Muscle layer of duodenum (tissue), 2 donors: ENCODE measurements around the gene TSPAN5.
"Not testable (repeated sequence)": the region's sequence is repeated elsewhere in the genome, so short reads cannot be mapped to it uniquely, and the experiment has no call there.

ENCODE experiments used
- H3K27ac ChIP-seq: one replicate; pipeline ENCODE4 v1.7.0; 2013; ENCODE audit warnings: mild to moderate bottlenecking, low read length
- H3K27me3 ChIP-seq: one replicate; pipeline ENCODE4 v1.7.0; 2013; ENCODE audit warnings: low read depth, mild to moderate bottlenecking, control low read depth, low read length
- H3K36me3 ChIP-seq, 2 donors: one replicate each; pipeline ENCODE4 v1.7.0; 2013; ENCODE audit warnings: low read length in 2 of 2, control low read depth in 1 of 2, mild to moderate bottlenecking in 1 of 2; ENCODE audit not compliant: insufficient read depth in 2 of 2, control insufficient read depth in 1 of 2
- H3K4me1 ChIP-seq, 2 donors: one replicate each; pipeline ENCODE4 v1.7.0; 2013; ENCODE audit warnings: low read length in 2 of 2, mild to moderate bottlenecking in 2 of 2, control low read depth in 1 of 2, moderate library complexity in 1 of 2; ENCODE audit not compliant: insufficient read depth in 2 of 2, control insufficient read depth in 1 of 2
- H3K4me3 ChIP-seq, 2 donors: one replicate each; pipeline ENCODE4 v1.7.0; 2013; ENCODE audit warnings: low read length in 2 of 2, low read depth in 1 of 2, mild to moderate bottlenecking in 1 of 2
- H3K9me3 ChIP-seq, 2 donors: one replicate each; pipeline ENCODE4 v1.7.0; 2013; ENCODE audit warnings: low read length in 2 of 2, control low read depth in 1 of 2, mild to moderate bottlenecking in 1 of 2; ENCODE audit not compliant: control insufficient read depth in 1 of 2
- donor health status: healthy.

Gene TSPAN5

GRCh38 chr4:98461121-98461865 is 197.1 kb downstream of the TSPAN5 start:
- H3K36me3 ChIP-seq, H3K4me1 ChIP-seq, H3K27me3 ChIP-seq, H3K9me3 ChIP-seq, H3K4me3 ChIP-seq, H3K27ac ChIP-seq: not testable (repeated sequence)

- not testable (repeated sequence) for H3K27me3 ChIP-seq, H3K4me1 ChIP-seq, H3K27ac ChIP-seq
Measured at GRCh38 chr4:98457422-98457821, 201.0 kb downstream of the TSPAN5 start.

GRCh38 chr4:98452091-98452490 is 206.3 kb downstream of the TSPAN5 start:
- Histone ChIP-seq H3K27me3 (no peaks in the 10 kb centered on the region), H3K4me1 (no peaks in the 10 kb centered on the region), H3K36me3 (no peaks in the 10 kb centered on the region), H3K9me3 (peaks cover 4 to 6% of the 10 kb centered on the region in 2 donors), H3K4me3 (no peak overlapping the region), H3K27ac (no peak overlapping the region)

More at GRCh38 chr4:98457422-98457821, 201.0 kb downstream of the TSPAN5 start:
- not testable (repeated sequence) for H3K36me3 ChIP-seq, H3K4me3 ChIP-seq, H3K9me3 ChIP-seq

- Histone ChIP-seq H3K27ac (no peak overlapping the region), H3K4me3 (no peak overlapping the region), H3K36me3 (no peaks in the 10 kb centered on the region), H3K27me3 (no peaks in the 10 kb centered on the region), H3K4me1 (no peaks in the 10 kb centered on the region), H3K9me3 (peaks cover 4 to 6% of the 10 kb centered on the region in 2 donors)
Measured at GRCh38 chr4:98448908-98449307, 209.5 kb downstream of the TSPAN5 start.

- Histone ChIP-seq H3K4me1 (no peaks in the 10 kb centered on the region), H3K36me3 (peaks cover 0 to under 1% of the 10 kb centered on the region in 2 donors), H3K9me3 (peaks cover 3 to 5% of the 10 kb centered on the region in 2 donors), H3K27me3 (no peaks in the 10 kb centered on the region), H3K4me3 (no peak overlapping the region), H3K27ac (no peak overlapping the region)
Measured at GRCh38 chr4:98447648-98448047, 210.8 kb downstream of the TSPAN5 start.

- Histone ChIP-seq H3K9me3 (no peaks in the 10 kb centered on the region), H3K4me3 (no peak overlapping the region), H3K36me3 (peaks cover 5 to 10% of the 10 kb centered on the region in 2 donors), H3K27me3 (no peaks in the 10 kb centered on the region), H3K4me1 (no peaks in the 10 kb centered on the region), H3K27ac (no peak overlapping the region)
Measured at GRCh38 chr4:98446499-98447375, 211.7 kb downstream of the TSPAN5 start.

- Histone ChIP-seq H3K9me3 (no peaks in the 10 kb centered on the region), H3K27ac (no peak overlapping the region), H3K4me1 (no peaks in the 10 kb centered on the region), H3K27me3 (no peaks in the 10 kb centered on the region), H3K4me3 (no peak overlapping the region), H3K36me3 (peaks cover 5 to 10% of the 10 kb centered on the region in 2 donors)
Measured at GRCh38 chr4:98444371-98444770, 214.0 kb downstream of the TSPAN5 start.

GRCh38 chr4:98434816-98435215 is 223.6 kb downstream of the TSPAN5 start:
- H3K36me3 ChIP-seq: peaks cover 5 to 22% of the 10 kb centered on the region in 2 donors

GRCh38 chr4:98433691-98434090 is 224.7 kb downstream of the TSPAN5 start:
- Histone ChIP-seq H3K36me3 (peaks cover 5 to 22% of the 10 kb centered on the region in 2 donors), H3K4me3 (no peak overlapping the region), H3K27ac (no peak overlapping the region), H3K27me3 (no peaks in the 10 kb centered on the region), H3K9me3 (no peaks in the 10 kb centered on the region), H3K4me1 (no peaks in the 10 kb centered on the region)

More at GRCh38 chr4:98434816-98435215, 223.6 kb downstream of the TSPAN5 start:
- H3K4me3 ChIP-seq: no peak overlapping the region
- no peak overlapping the region for H3K27ac ChIP-seq
- H3K9me3 ChIP-seq: no peaks in the 10 kb centered on the region
- no peaks in the 10 kb centered on the region for H3K27me3 ChIP-seq
- no peaks in the 10 kb centered on the region for H3K4me1 ChIP-seq

GRCh38 chr4:98430708-98431403 is 227.6 kb downstream of the TSPAN5 start:
- Histone ChIP-seq H3K9me3 (no peaks in the 10 kb centered on the region), H3K27ac (no peak overlapping the region), H3K4me3 (no peak overlapping the region), H3K36me3 (peaks cover 5 to 12% of the 10 kb centered on the region in 2 donors), H3K4me1 (no peaks in the 10 kb centered on the region), H3K27me3 (no peaks in the 10 kb centered on the region)

GRCh38 chr4:98423009-98423408 is 235.4 kb downstream of the TSPAN5 start:
- H3K36me3 ChIP-seq: peaks cover 11 to 30% of the 10 kb centered on the region in 2 donors

More at GRCh38 chr4:98423009-98423408, 235.4 kb downstream of the TSPAN5 start:
- Histone ChIP-seq H3K4me1 (no peaks in the 10 kb centered on the region), H3K27me3 (no peaks in the 10 kb centered on the region), H3K27ac (no peak overlapping the region), H3K9me3 (no peaks in the 10 kb centered on the region), H3K4me3 (no peak overlapping the region)
